Peyer's patch (tissue), 4 donors: ENCODE data around the gene LAMC1.

Source experiments
- POLR2A ChIP-seq, 2 donors: fragments of 450-650 bp; IDR thresholded peaks; one replicate each; pipeline ENCODE4 v1.5.1; 2017; ENCODE audit warnings: antibody characterized with exemption in 2 of 2, mild to moderate bottlenecking in 2 of 2, moderate library complexity in 2 of 2
- TF ChIP-seq, protein P1 (sequence below), 6 experiments: fragments of 450-650 bp in 4 of 6; fragments of 200-600 bp in 2 of 6; sonication (generic) in 1 of 6; IDR thresholded peaks; one replicate each; pipeline ENCODE4 v1.5.1; 2017 to 2019; ENCODE audit warnings: antibody characterized with exemption in 6 of 6, mild to moderate bottlenecking in 3 of 6, moderate library complexity in 1 of 6

DNA sequence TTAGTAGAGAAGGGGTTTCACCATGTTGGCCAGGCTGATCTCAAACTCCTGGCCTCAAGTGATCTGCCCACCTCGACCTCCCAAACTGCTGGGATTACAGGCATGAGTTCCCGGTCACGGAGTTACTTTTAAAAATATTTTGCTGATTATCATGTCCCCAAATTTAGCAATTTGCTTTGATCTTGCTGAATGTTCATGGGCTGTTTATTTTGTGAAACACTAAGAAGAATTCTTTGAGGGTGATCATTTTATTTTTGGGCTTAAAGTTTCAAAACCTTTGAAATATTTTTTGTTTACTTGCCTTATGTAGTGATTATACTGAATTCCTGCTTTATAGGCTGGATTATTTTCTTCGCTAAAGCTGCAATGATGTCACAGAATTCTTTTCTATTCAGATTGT is 11.4 kb upstream of the LAMC1 start:
- TF ChIP-seq, protein P1, sequence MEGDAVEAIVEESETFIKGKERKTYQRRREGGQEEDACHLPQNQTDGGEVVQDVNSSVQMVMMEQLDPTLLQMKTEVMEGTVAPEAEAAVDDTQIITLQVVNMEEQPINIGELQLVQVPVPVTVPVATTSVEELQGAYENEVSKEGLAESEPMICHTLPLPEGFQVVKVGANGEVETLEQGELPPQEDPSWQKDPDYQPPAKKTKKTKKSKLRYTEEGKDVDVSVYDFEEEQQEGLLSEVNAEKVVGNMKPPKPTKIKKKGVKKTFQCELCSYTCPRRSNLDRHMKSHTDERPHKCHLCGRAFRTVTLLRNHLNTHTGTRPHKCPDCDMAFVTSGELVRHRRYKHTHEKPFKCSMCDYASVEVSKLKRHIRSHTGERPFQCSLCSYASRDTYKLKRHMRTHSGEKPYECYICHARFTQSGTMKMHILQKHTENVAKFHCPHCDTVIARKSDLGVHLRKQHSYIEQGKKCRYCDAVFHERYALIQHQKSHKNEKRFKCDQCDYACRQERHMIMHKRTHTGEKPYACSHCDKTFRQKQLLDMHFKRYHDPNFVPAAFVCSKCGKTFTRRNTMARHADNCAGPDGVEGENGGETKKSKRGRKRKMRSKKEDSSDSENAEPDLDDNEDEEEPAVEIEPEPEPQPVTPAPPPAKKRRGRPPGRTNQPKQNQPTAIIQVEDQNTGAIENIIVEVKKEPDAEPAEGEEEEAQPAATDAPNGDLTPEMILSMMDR (IDR thresholded peaks at IDR 0.05) = no peak
- TF ChIP-seq POLR2A (IDR thresholded peaks at IDR 0.05) = no peak
